ENCODE results near the gene NECAB3. TPM values are rescaled to one million over a fixed set of nuclear protein-coding genes. Genes with fewer than 3 reads are reported as not detected.
"Not testable (repeated sequence)": the region's sequence is repeated elsewhere in the genome, so short reads cannot be mapped to it uniquely, and the experiment has no call there.

NECAB3 gene
- total and polyA plus RNA-seq, 9 donors, result 23.0 to 31.6 (median 27.8) TPM

GRCh38 chr20:33650111-33650752, 24.0 kb downstream of the NECAB3 start:
- 76% methylated on average over 6 of the region's 11 CpGs for WGBS (ENCODE audit: insufficient coverage)
- H3K36me3 ChIP-seq (ENCODE audit: control insufficient read depth, insufficient read depth, low read length), result peaks cover 11% of the 10 kb centered on the region
- peaks cover 44% of the 10 kb centered on the region for H3K4me1 ChIP-seq (ENCODE audit: control insufficient read depth, insufficient read depth, low read length)
- DNase-seq, result peak; percentile 16
- peaks cover 2% of the 10 kb centered on the region for H3K27me3 ChIP-seq (ENCODE audit: control insufficient read depth, insufficient read depth, low read length)
- H3K9me3 ChIP-seq (replicated peaks; ENCODE audit: control insufficient read depth, low read depth, low read length), result no peaks in the 10 kb centered on the region
- H3K4me3 ChIP-seq (ENCODE audit: low read length), result no peak overlapping the region
- peak overlapping the region; percentile 25 for H3K27ac ChIP-seq (ENCODE audit: low read length)

DNA sequence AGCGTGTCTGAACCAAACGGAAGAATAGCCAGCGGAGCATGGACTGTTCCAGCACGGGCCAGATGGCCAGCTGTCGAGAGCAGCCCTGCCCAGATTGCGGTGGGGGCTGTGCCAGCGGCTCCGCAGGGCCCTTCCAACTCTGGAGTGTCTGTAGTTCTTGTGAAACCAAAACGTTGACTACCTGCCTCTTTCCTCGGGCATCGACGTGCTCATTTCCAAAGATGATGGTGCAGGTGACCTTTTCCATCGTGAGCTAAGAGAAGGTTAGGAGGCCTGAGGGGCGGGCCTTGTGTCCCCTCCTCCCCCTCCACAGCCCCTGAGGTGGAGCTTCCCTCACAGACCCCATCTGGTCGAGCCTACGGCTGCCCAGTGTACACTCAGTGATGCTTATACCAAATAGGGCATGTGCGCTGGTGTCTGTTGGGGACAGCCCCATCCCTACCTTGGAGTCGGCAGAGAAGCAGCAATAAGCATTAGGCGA, 25.0 kb downstream of the NECAB3 start:
- WGBS (ENCODE audit: insufficient coverage), result 58% methylated on average over 13 of the region's 19 CpGs
- peak; percentile 75 for DNase-seq
- Histone ChIP-seq H3K4me1 (ENCODE audit: control insufficient read depth, insufficient read depth, low read length) (peaks cover 41% of the 10 kb centered on the region), H3K27ac (ENCODE audit: low read length) (peak overlapping the region; percentile 82), H3K4me3 (ENCODE audit: low read length) (no peak overlapping the region), H3K27me3 (ENCODE audit: control insufficient read depth, insufficient read depth, low read length) (no peaks in the 10 kb centered on the region), H3K36me3 (ENCODE audit: control insufficient read depth, insufficient read depth, low read length) (peaks cover 21% of the 10 kb centered on the region), H3K9me3 (replicated peaks; ENCODE audit: control insufficient read depth, low read depth, low read length) (no peaks in the 10 kb centered on the region)

GRCh38 chr20:33648396-33649004, 25.7 kb downstream of the NECAB3 start:
- H3K36me3 ChIP-seq (ENCODE audit: control insufficient read depth, insufficient read depth, low read length), result peaks cover 26% of the 10 kb centered on the region
- DNase-seq, result no peak
- no peaks in the 10 kb centered on the region for H3K9me3 ChIP-seq (replicated peaks; ENCODE audit: control insufficient read depth, low read depth, low read length)
- no peaks in the 10 kb centered on the region for H3K27me3 ChIP-seq (ENCODE audit: control insufficient read depth, insufficient read depth, low read length)
- WGBS (ENCODE audit: insufficient coverage), result 57% methylated on average over 9 of the region's 14 CpGs
- H3K27ac ChIP-seq (ENCODE audit: low read length), result peak overlapping the region; percentile 53
- peaks cover 38% of the 10 kb centered on the region for H3K4me1 ChIP-seq (ENCODE audit: control insufficient read depth, insufficient read depth, low read length)
- H3K4me3 ChIP-seq (ENCODE audit: low read length), result no peak overlapping the region

DNA sequence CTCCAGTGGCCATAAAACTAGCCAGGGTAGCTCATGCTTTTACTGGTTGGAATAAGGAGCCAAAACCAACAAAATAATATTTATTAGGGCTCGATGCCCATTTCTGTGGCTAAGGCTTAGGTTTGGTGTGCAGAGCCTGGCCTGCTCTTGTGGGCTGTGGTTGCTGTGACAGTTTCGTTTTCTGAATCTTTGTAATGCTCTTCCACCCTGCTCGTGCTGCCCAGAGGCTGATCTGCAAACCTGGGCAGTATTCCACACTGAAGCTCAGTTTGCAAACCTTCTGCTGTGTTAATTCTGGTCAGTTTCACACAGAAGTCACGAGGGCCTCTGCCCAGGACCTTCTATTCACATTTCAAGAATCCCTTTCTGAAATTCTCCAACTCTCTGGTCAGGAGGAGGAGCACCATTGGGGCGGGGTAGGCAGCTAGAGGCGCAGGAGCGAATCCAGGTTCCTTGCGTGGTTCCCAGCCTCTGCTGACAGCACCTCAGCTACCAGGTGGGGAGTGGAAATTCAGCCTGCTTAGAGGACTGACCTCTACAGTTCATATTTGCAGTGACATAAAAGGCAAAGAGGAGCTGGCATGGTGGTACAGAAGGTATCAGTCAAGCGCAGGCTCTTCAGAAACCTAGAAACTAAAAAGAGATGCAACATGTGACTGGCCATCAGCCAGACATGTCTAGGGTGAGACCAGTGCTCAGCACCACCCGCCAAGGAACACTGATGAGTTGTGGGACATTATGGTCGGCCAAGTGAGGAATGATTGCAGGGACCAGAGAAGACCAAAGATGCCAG, 26.4 kb downstream of the NECAB3 start:
- peaks cover 31% of the 10 kb centered on the region for H3K36me3 ChIP-seq (ENCODE audit: control insufficient read depth, insufficient read depth, low read length)
- peak; percentile 13 for DNase-seq
- H3K27ac ChIP-seq (ENCODE audit: low read length), result peak overlapping the region; percentile 1
- WGBS (ENCODE audit: insufficient coverage), result 76% methylated on average over 10 of the region's 11 CpGs
- peaks cover 34% of the 10 kb centered on the region for H3K4me1 ChIP-seq (ENCODE audit: control insufficient read depth, insufficient read depth, low read length)
- H3K9me3 ChIP-seq (replicated peaks; ENCODE audit: control insufficient read depth, low read depth, low read length), result no peaks in the 10 kb centered on the region
- H3K27me3 ChIP-seq (ENCODE audit: control insufficient read depth, insufficient read depth, low read length), result no peaks in the 10 kb centered on the region
- no peak overlapping the region for H3K4me3 ChIP-seq (ENCODE audit: low read length)

- Histone ChIP-seq H3K4me1 (ENCODE audit: control insufficient read depth, insufficient read depth, low read length) (peaks cover 34% of the 10 kb centered on the region), H3K36me3 (ENCODE audit: control insufficient read depth, insufficient read depth, low read length) (peaks cover 35% of the 10 kb centered on the region)
- H3K27ac ChIP-seq (ENCODE audit: low read length); H3K4me3 ChIP-seq (ENCODE audit: low read length); DNase-seq; H3K9me3 ChIP-seq (replicated peaks; ENCODE audit: control insufficient read depth, low read depth, low read length); H3K27me3 ChIP-seq (ENCODE audit: control insufficient read depth, insufficient read depth, low read length): not testable (repeated sequence)
- 79% methylated on average over 2 of the region's 14 CpGs for WGBS (ENCODE audit: insufficient coverage)
Measured at GRCh38 chr20:33646959-33647602, 27.1 kb downstream of the NECAB3 start.

GRCh38 chr20:33646191-33646590, 28.0 kb downstream of the NECAB3 start:
- no peak overlapping the region for H3K4me3 ChIP-seq (ENCODE audit: low read length)

GRCh38 chr20:33645396-33645795, 28.8 kb downstream of the NECAB3 start:
- no peak overlapping the region for H3K27ac ChIP-seq (ENCODE audit: low read length)
- DNase-seq, result no peak
- no peak overlapping the region for H3K4me3 ChIP-seq (ENCODE audit: low read length)
- no peaks in the 10 kb centered on the region for H3K9me3 ChIP-seq (replicated peaks; ENCODE audit: control insufficient read depth, low read depth, low read length)
- peaks cover 27% of the 10 kb centered on the region for H3K4me1 ChIP-seq (ENCODE audit: control insufficient read depth, insufficient read depth, low read length)
- H3K36me3 ChIP-seq (ENCODE audit: control insufficient read depth, insufficient read depth, low read length), result peaks cover 44% of the 10 kb centered on the region
- 86% methylated on average over 1 of the region's 2 CpGs for WGBS (ENCODE audit: insufficient coverage)
- no peaks in the 10 kb centered on the region for H3K27me3 ChIP-seq (ENCODE audit: control insufficient read depth, insufficient read depth, low read length)

More at GRCh38 chr20:33646191-33646590, 28.0 kb downstream of the NECAB3 start:
- peaks cover 31% of the 10 kb centered on the region for H3K4me1 ChIP-seq (ENCODE audit: control insufficient read depth, insufficient read depth, low read length)
- no peak overlapping the region for H3K27ac ChIP-seq (ENCODE audit: low read length)
- H3K36me3 ChIP-seq (ENCODE audit: control insufficient read depth, insufficient read depth, low read length), result peaks cover 38% of the 10 kb centered on the region
- H3K27me3 ChIP-seq (ENCODE audit: control insufficient read depth, insufficient read depth, low read length), result no peaks in the 10 kb centered on the region
- no peak for DNase-seq
- WGBS (ENCODE audit: insufficient coverage), result 100% methylated on average over 3 of the region's 5 CpGs
- H3K9me3 ChIP-seq (replicated peaks; ENCODE audit: control insufficient read depth, low read depth, low read length), result no peaks in the 10 kb centered on the region

DNA sequence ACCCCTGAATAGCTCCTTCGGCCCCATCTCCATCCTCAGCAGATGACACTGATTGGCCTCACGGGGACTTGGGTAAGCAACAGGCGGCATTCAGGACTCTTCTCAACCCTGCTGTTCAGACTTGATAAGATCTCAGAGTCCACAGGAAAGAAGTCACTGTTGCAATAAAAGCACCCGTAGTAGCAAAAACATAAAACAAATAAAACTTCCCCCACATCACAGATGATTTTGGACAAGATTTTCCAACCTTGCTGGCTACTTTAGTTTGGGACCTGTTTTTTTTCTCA, 29.2 kb downstream of the NECAB3 start:
- no peak overlapping the region for H3K4me3 ChIP-seq (ENCODE audit: low read length)
- H3K36me3 ChIP-seq (ENCODE audit: control insufficient read depth, insufficient read depth, low read length), result peaks cover 48% of the 10 kb centered on the region
- no peak for DNase-seq
- no peaks in the 10 kb centered on the region for H3K27me3 ChIP-seq (ENCODE audit: control insufficient read depth, insufficient read depth, low read length)
- H3K4me1 ChIP-seq (ENCODE audit: control insufficient read depth, insufficient read depth, low read length), result peaks cover 25% of the 10 kb centered on the region
- no peak overlapping the region for H3K27ac ChIP-seq (ENCODE audit: low read length)
- 67% methylated on average over 3 of the region's 4 CpGs for WGBS (ENCODE audit: insufficient coverage)
- no peaks in the 10 kb centered on the region for H3K9me3 ChIP-seq (replicated peaks; ENCODE audit: control insufficient read depth, low read depth, low read length)

DNA sequence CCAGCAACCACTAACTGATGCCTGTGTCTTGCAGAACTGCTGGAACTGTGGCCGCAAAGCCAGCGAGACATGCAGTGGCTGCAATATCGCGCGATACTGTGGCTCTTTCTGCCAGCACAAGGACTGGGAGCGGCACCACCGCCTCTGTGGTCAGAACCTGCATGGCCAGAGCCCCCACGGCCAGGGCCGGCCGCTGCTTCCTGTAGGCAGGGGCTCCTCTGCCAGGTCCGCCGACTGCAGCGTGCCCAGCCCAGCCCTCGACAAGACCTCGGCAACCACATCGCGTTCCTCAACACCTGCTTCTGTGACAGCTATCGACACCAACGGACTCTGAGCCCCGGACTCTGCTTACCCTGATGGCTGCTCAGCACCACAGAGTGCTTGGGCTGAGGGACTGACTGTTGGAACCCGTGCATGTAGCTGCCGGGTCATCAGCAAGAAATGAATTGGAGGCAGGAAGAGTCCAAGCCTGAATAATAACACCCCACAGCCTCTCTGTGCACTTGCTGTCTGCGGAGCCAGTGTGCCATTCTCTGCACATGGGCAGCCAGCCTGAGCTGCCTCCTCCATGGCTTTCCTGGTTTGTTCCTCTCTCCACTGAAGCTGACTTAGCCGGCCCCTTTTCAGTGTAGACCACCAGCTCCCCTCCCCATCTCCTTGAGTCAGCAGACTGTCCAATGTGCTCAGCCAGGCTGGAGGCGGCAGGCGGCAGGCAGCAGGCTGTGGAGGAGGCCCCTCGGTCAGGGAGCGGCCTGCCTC, 29.7 kb downstream of the NECAB3 start:
- DNase-seq, result no peak
- Histone ChIP-seq H3K27ac (ENCODE audit: low read length) (no peak overlapping the region), H3K27me3 (ENCODE audit: control insufficient read depth, insufficient read depth, low read length) (no peaks in the 10 kb centered on the region), H3K9me3 (replicated peaks; ENCODE audit: control insufficient read depth, low read depth, low read length) (no peaks in the 10 kb centered on the region), H3K4me1 (ENCODE audit: control insufficient read depth, insufficient read depth, low read length) (peaks cover 21% of the 10 kb centered on the region), H3K4me3 (ENCODE audit: low read length) (no peak overlapping the region), H3K36me3 (ENCODE audit: control insufficient read depth, insufficient read depth, low read length) (peaks cover 53% of the 10 kb centered on the region)
- 90% methylated on average over 28 of the region's 28 CpGs for WGBS (ENCODE audit: insufficient coverage)

All from muscle of leg (tissue), 11 donors.